Activated CD8-positive, alpha-beta memory T cell treated with anti-CD3 and anti-CD28 coated beads, Interleukin-2, amount 50 U/mL, for 1 hour (primary cell): ENCODE data around the gene OTUD4.

ENCODE experiments used
- DNase-seq: peaks from one replicate; pipeline ENCODE4 v3.0.0-alpha.2; 2020; ENCODE audit errors: extremely low read depth

The OTUD4 gene

GRCh38 chr4:145108128-145108527, 72.3 kb downstream of the OTUD4 start:
- no peak for DNase-seq

GRCh38 chr4:145107126-145107525, 73.3 kb downstream of the OTUD4 start:
- no peak for DNase-seq

GRCh38 chr4:145103496-145103895, 76.9 kb downstream of the OTUD4 start:
- DNase-seq = no peak

- no peak for DNase-seq
Observed at GRCh38 chr4:145102619-145103018, 77.8 kb downstream of the OTUD4 start.

GRCh38 chr4:145101091-145101490, 79.3 kb downstream of the OTUD4 start:
- DNase-seq = no peak

- no peak for DNase-seq
Observed at GRCh38 chr4:145099653-145100052, 80.7 kb downstream of the OTUD4 start.

- peak; percentile 9 for DNase-seq
Observed at GRCh38 chr4:145098675-145099037, 81.7 kb downstream of the OTUD4 start.

- DNase-seq = peak; percentile 94
Observed at GRCh38 chr4:145097821-145098674, 82.3 kb downstream of the OTUD4 start, which contains the start of the genes ABCE1 and ANAPC10. TSS of gene ABCE1 (plus strand) at chr4:145098311. CDS start at chr4:145104413, 6,102 bp downstream. TSS of gene ANAPC10 (minus strand) at chr4:145098196. CDS start at chr4:145096099, 2,097 bp downstream.

- no peak for DNase-seq
Observed at GRCh38 chr4:145097331-145097820, 83.0 kb downstream of the OTUD4 start.

GRCh38 chr4:145093638-145094037, 86.8 kb downstream of the OTUD4 start:
- DNase-seq = no peak

GRCh38 chr4:145090380-145090779, 90.0 kb downstream of the OTUD4 start:
- DNase-seq = no peak

- DNase-seq = no peak
Observed at GRCh38 chr4:145083891-145084605, 96.3 kb downstream of the OTUD4 start.
